Measurements from ENCODE around the gene KCNG1. TPM values are rescaled to one million over a fixed set of nuclear protein-coding genes. Genes with fewer than 3 reads are reported as not detected.

KCNG1 gene
- total and polyA plus RNA-seq, 2 of the 8 experiments (the other 6 are each of a cell fraction or from before 2014, with no cell fraction given), result 16.0 to 18.0 TPM

GRCh38 chr20:51010043-51010365 lies 12.9 kb downstream of the KCNG1 start:
- Histone ChIP-seq H3K36me3 (ENCODE audit: control insufficient read depth in 2 of 4, insufficient read depth in 4 of 4, low read length in 3 of 4) (no peaks in the 10 kb centered on the region), H3K56ac (replicated peaks; ENCODE audit: insufficient read length, low read depth, low read length) (no peak overlapping the region), H2AFZ (ENCODE audit: low read length) (no peak overlapping the region), H4K5ac (ENCODE audit: insufficient read length, low read depth, low read length) (no peak overlapping the region), H3K9ac (replicated peaks in 1 of 4; ENCODE audit: extremely low read depth in 1 of 4, low read depth in 3 of 4, low read length in 3 of 4) (no peak overlapping the region), H3K4me3 (ENCODE audit: extremely low read depth in 1 of 4, insufficient read depth in 2 of 4, low read depth in 3 of 4, low read length in 4 of 4) (no peak overlapping the region), H2AK5ac (ENCODE audit: low read depth, low read length) (no peak overlapping the region), H3K27me3 (replicated peaks in 1 of 4; ENCODE audit: control insufficient read depth in 3 of 4, extremely low read depth in 1 of 4, insufficient read depth in 3 of 4, low read length in 3 of 4) (no peaks in the 10 kb centered on the region), H3K14ac (ENCODE audit: insufficient read length) (no peak overlapping the region), H4K20me1 (replicated peaks in 1 of 2; ENCODE audit: control insufficient read depth in 1 of 2, insufficient read depth in 2 of 2, low read length in 2 of 2) (no peaks in the 10 kb centered on the region), H3K4me1 (replicated peaks in 1 of 4; ENCODE audit: control insufficient read depth in 3 of 4, insufficient read depth in 4 of 4, low read length in 3 of 4) (peaks cover 3 to 10% (median 7%) of the 10 kb centered on the region in 4 experiments), H3K23ac (ENCODE audit: insufficient read length) (no peak overlapping the region), H3K18ac (ENCODE audit: extremely low read depth, low read length) (no peak overlapping the region), H3K23me2 (ENCODE audit: low read depth, low read length) (no peaks in the 10 kb centered on the region; the same call in 1 of the 2 replicates), H2BK20ac (ENCODE audit: low read length) (no peak overlapping the region), H3K79me2 (ENCODE audit: control insufficient read depth in 1 of 2, insufficient read depth in 2 of 2, low read length in 2 of 2) (no peaks in the 10 kb centered on the region), H2BK12ac (ENCODE audit: low read depth, low read length) (no peak overlapping the region), H2BK15ac (ENCODE audit: low read length) (no peak overlapping the region), H4K8ac (ENCODE audit: extremely low read depth, insufficient read depth, low read length) (no peak overlapping the region; the same call in 1 of the 2 replicates), H3K4me2 (ENCODE audit: insufficient read depth in 1 of 2, low read depth in 2 of 2, low read length in 2 of 2) (no peak overlapping the region), H3K9me3 (ENCODE audit: insufficient read depth in 2 of 2, low read depth in 1 of 2, low read length in 1 of 2) (no peaks in the 10 kb centered on the region), H2BK5ac (ENCODE audit: low read depth, low read length) (no peak overlapping the region), H4K91ac (replicated peaks; ENCODE audit: insufficient read length, low read length) (no peak overlapping the region), H2BK120ac (replicated peaks; ENCODE audit: low read depth, low read length) (no peak overlapping the region), H3K27ac (ENCODE audit: low read depth, low read length) (no peak overlapping the region), H3K79me1 (ENCODE audit: low read depth, low read length) (no peaks in the 10 kb centered on the region), H3K4ac (replicated peaks; ENCODE audit: insufficient read length, low read depth, low read length) (no peak overlapping the region)
- WGBS, 2 experiments (ENCODE audit: extremely low coverage in 1 of 2, insufficient coverage in 1 of 2, insufficient read length in 1 of 2, insufficient replicate concordance in 2 of 2, low coverage in 1 of 2, low lambda C conversion rate in 2 of 2, missing lambda C conversion rate in 1 of 2), result 92% methylated on average over 32 of the region's 33 CpGs; no CpG with 5 or more reads in 1 of the 2 experiments
- DNase-seq (ENCODE audit: low read depth in 1 of 2, low spot score in 2 of 2), result no peak
- ChIA-PET CTCF (ENCODE audit: partially characterized antibody) (interaction anchor here (1.0 kb wide), 1 partner anchor 12 kb away, joined by 5 read pairs; no protein-coding TSS in a partner anchor), POLR2A (ENCODE audit: partially characterized antibody) (no interaction called here)
- no peak for FAIRE-seq
- TF ChIP-seq KDM4A (IDR thresholded peaks at IDR 0.05; ENCODE audit: low read depth, low read length, severe bottlenecking) (no peak), CREB1 (IDR thresholded peaks at IDR 0.05) (no peak), SIRT6 (IDR thresholded peaks at IDR 0.05; ENCODE audit: low read length) (no peak), SIX5 (IDR thresholded peaks at IDR 0.05; ENCODE audit: low read depth, low read length) (no peak), NRF1 (IDR thresholded peaks at IDR 0.05; ENCODE audit: low read depth, low read length) (no peak), CHD2 (IDR thresholded peaks at IDR 0.05; ENCODE audit: low read length) (no peak), BRCA1 (IDR thresholded peaks at IDR 0.05; ENCODE audit: low read depth, low read length) (no peak), TCF12 (IDR thresholded peaks at IDR 0.05; ENCODE audit: low read depth, low read length) (no peak), SP1 (IDR thresholded peaks at IDR 0.05; ENCODE audit: low read depth, low read length) (no peak), SIN3A (conservative IDR thresholded peaks at IDR 0.05 in 1 of 2, IDR thresholded peaks at IDR 0.05 in 1 of 2; ENCODE audit: low read depth in 1 of 2, low read length in 2 of 2) (no peak)
- TF ChIP-seq, protein P1, sequence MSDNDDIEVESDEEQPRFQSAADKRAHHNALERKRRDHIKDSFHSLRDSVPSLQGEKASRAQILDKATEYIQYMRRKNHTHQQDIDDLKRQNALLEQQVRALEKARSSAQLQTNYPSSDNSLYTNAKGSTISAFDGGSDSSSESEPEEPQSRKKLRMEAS (IDR thresholded peaks at IDR 0.05), result no peak

Measured in H1 (cell line).